ENCODE measurements around the gene PRPSAP2.

PRPSAP2 gene

GRCh38 chr17:18946536-18946935 is 88.6 kb downstream of the PRPSAP2 start:
- TF ChIP-seq, protein P1, sequence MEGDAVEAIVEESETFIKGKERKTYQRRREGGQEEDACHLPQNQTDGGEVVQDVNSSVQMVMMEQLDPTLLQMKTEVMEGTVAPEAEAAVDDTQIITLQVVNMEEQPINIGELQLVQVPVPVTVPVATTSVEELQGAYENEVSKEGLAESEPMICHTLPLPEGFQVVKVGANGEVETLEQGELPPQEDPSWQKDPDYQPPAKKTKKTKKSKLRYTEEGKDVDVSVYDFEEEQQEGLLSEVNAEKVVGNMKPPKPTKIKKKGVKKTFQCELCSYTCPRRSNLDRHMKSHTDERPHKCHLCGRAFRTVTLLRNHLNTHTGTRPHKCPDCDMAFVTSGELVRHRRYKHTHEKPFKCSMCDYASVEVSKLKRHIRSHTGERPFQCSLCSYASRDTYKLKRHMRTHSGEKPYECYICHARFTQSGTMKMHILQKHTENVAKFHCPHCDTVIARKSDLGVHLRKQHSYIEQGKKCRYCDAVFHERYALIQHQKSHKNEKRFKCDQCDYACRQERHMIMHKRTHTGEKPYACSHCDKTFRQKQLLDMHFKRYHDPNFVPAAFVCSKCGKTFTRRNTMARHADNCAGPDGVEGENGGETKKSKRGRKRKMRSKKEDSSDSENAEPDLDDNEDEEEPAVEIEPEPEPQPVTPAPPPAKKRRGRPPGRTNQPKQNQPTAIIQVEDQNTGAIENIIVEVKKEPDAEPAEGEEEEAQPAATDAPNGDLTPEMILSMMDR (IDR thresholded peaks at IDR 0.05; ENCODE audit: control insufficient read depth, extremely low read depth, insufficient read depth), result no peak
- H3K4me3 ChIP-seq (ENCODE audit: low read depth, low read length), result no peak overlapping the region
- no peak for DNase-seq (ENCODE audit: low read depth)

- TF ChIP-seq, protein P1 (IDR thresholded peaks at IDR 0.05; ENCODE audit: control insufficient read depth, extremely low read depth, insufficient read depth), result no peak
- no peak overlapping the region for H3K4me3 ChIP-seq (ENCODE audit: low read depth, low read length)
- no peak for DNase-seq (ENCODE audit: low read depth)
Measured at GRCh38 chr17:18947866-18948265, 89.9 kb downstream of the PRPSAP2 start.

- TF ChIP-seq, protein P1 (IDR thresholded peaks at IDR 0.05; ENCODE audit: control insufficient read depth, extremely low read depth, insufficient read depth), result no peak
- no peak overlapping the region for H3K4me3 ChIP-seq (ENCODE audit: low read depth, low read length)
- no peak for DNase-seq (ENCODE audit: low read depth)
Measured at GRCh38 chr17:18948476-18949006, 90.6 kb downstream of the PRPSAP2 start.

DNA sequence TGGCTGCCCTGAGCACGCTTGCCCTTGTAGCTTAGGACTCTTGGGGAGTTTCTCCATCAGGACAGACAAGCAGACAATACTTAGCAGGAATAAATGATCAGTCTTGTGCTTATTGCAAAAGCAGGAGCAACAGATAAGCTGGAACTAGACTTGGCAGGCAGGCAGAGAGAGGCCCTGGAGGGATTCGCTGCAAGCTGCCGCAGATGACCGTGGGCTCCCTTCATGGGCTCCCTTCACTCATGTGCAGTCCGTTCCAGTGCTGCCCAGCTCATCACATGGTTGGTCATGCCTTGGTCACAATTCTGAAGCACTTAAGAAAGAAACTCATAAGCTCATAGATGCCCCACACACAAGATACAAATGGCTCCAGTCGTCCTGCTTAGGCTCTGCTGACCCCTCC is 91.6 kb downstream of the PRPSAP2 start:
- TF ChIP-seq, protein P1 (IDR thresholded peaks at IDR 0.05; ENCODE audit: control insufficient read depth, extremely low read depth, insufficient read depth), result no peak
- no peak overlapping the region for H3K4me3 ChIP-seq (ENCODE audit: low read depth, low read length)
- no peak for DNase-seq (ENCODE audit: low read depth)

GRCh38 chr17:18950346-18950745 is 92.4 kb downstream of the PRPSAP2 start:
- no peak for DNase-seq (ENCODE audit: low read depth)
- TF ChIP-seq, protein P1 (IDR thresholded peaks at IDR 0.05; ENCODE audit: control insufficient read depth, extremely low read depth, insufficient read depth), result no peak
- H3K4me3 ChIP-seq (ENCODE audit: low read depth, low read length), result no peak overlapping the region

GRCh38 chr17:18950944-18951905 is 93.3 kb downstream of the PRPSAP2 start:
- no peak overlapping the region for H3K4me3 ChIP-seq (ENCODE audit: low read depth, low read length)
- TF ChIP-seq, protein P1 (IDR thresholded peaks at IDR 0.05; ENCODE audit: control insufficient read depth, extremely low read depth, insufficient read depth), result no peak
- DNase-seq (ENCODE audit: low read depth), result no peak
